ENCODE data around the gene MED25.

Gene MED25

GRCh38 chr19:49861541-49862378 lies 43.7 kb downstream of the MED25 start:
- no peak overlapping the region; the same call in 1 of the 2 replicates for H3K27ac ChIP-seq

GRCh38 chr19:49862391-49863253 lies 44.5 kb downstream of the MED25 start:
- TF ChIP-seq, protein P1, sequence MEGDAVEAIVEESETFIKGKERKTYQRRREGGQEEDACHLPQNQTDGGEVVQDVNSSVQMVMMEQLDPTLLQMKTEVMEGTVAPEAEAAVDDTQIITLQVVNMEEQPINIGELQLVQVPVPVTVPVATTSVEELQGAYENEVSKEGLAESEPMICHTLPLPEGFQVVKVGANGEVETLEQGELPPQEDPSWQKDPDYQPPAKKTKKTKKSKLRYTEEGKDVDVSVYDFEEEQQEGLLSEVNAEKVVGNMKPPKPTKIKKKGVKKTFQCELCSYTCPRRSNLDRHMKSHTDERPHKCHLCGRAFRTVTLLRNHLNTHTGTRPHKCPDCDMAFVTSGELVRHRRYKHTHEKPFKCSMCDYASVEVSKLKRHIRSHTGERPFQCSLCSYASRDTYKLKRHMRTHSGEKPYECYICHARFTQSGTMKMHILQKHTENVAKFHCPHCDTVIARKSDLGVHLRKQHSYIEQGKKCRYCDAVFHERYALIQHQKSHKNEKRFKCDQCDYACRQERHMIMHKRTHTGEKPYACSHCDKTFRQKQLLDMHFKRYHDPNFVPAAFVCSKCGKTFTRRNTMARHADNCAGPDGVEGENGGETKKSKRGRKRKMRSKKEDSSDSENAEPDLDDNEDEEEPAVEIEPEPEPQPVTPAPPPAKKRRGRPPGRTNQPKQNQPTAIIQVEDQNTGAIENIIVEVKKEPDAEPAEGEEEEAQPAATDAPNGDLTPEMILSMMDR (conservative IDR thresholded peaks at IDR 0.05) = peak; percentile 67
- H3K27ac ChIP-seq = no peak overlapping the region

More at GRCh38 chr19:49861541-49862378, 43.7 kb downstream of the MED25 start:
- TF ChIP-seq, protein P1 (conservative IDR thresholded peaks at IDR 0.05) = no peak

DNA sequence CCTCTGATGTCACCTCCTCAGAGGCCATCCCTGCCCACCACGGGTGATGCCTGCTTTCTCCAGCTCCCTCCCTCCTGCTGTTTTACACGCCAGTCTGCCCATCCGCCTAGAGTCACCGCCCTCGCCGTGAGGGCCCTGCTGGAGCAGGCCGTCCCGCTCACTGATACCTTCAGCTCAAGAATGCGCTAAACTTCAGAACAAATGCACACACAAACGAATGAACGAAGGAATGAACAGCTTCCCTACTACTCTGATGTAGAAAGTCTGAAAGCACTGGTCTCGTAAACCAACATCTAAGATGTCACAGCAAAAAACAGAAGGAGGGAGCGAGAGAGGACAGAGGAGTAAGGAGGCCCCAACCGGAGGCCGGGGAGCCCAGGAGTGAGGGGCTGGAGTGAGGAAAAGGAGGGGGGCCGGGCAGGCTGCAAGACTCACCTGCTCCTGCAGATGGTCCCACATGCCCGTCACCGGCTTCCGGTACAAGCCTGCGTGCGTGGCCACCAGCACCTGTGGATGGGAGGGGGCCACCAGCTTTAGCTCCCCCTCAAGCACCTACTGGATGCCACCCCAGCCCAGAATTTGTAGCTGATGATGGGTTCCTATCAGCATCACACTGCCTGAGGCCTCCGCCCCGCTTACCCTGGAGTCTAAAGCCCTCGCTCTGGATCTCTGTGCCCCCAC lies 45.3 kb downstream of the MED25 start:
- H3K27ac ChIP-seq = 0 out of 2 replicates have a peak overlapping the region, but pooled peaks have one; percentile 14

GRCh38 chr19:49863935-49864320 lies 45.8 kb downstream of the MED25 start:
- TF ChIP-seq, protein P1 (conservative IDR thresholded peaks at IDR 0.05) = no peak

More for the DNA sequence above, 45.3 kb downstream of the MED25 start:
- TF ChIP-seq, protein P1 (conservative IDR thresholded peaks at IDR 0.05) = no peak

GRCh38 chr19:49864890-49865289 lies 46.8 kb downstream of the MED25 start:
- TF ChIP-seq, protein P1 (conservative IDR thresholded peaks at IDR 0.05) = no peak
- H3K27ac ChIP-seq = peak overlapping the region; percentile 99

More at GRCh38 chr19:49863935-49864320, 45.8 kb downstream of the MED25 start:
- H3K27ac ChIP-seq = 0 out of 2 replicates have a peak overlapping the region, but pooled peaks have one; percentile 14

GRCh38 chr19:49866933-49867782 lies 49.1 kb downstream of the MED25 start, which contains the start of gene PNKP:
PNKP (minus strand) TSS chr19:49867576; CDS start chr19:49867204, 372 bp downstream.
- TF ChIP-seq, protein P1 (conservative IDR thresholded peaks at IDR 0.05) = no peak
- peak within 1 kb of the TSS; percentile 99 for H3K27ac ChIP-seq
